H1 (cell line): ENCODE measurements around the gene USH1C. TPM values are rescaled to one million over a fixed set of nuclear protein-coding genes. Genes with fewer than 3 reads are reported as not detected.

Source experiments
- ASH2L ChIP-seq: fragments of 200-600, 300-600 bp; sonication (generic); IDR thresholded peaks from one replicate; pipeline ENCODE4 v1.7.1; 2017; ENCODE audit warnings: low read length
- polyA plus RNA-seq, 7 experiments: library from polyadenylated mRNA; depleted of rRNA in 3 of 7; stranded (reverse) in 5 of 7; unstranded in 2 of 7; fragments of >200 nt in 5 of 7; fragments of 200-250 nt in 2 of 7; gene quantifications; 1 replicate in 5 of 7; 2 replicates in 1 of 7; 4 replicates in 1 of 7; pipeline versions ENCODE4 v1.2.1 to v1.2.3, GENCODE V29; 2011 to 2013; ENCODE audit warnings: missing spikeins in 2 of 7, mixed read lengths in 2 of 7
- total RNA-seq: library from RNA; stranded (reverse); fragmentation: NEBNext Ultra II Directional; extraction: Animal tissue kit (Norgen Biotek cat#: 25700); gene quantifications from 2 replicates; pipeline ENCODE4 v1.2.1, GENCODE V29; 2021

USH1C gene
- total and polyA plus RNA-seq, 2 of the 8 experiments (the other 6 are each of a cell fraction or from before 2014, with no cell fraction given): 1.3 to 1.6 TPM

GRCh38 chr11:17561111-17561415 is 16.8 kb upstream of the USH1C start (continued):
- TF ChIP-seq ASH2L: no peak
- TF ChIP-seq, all 59 proteins: peak for 0
